Neural cell (in vitro differentiated cells): ENCODE measurements around the gene PRR23C. TPM values are rescaled to one million over a fixed set of nuclear protein-coding genes. Genes with fewer than 3 reads are reported as not detected.

Experiments
- H2AFZ ChIP-seq: fragments of 200-600, 300-800 bp; sonication (generic), shearing (Covaris generic); 2 replicates; pipeline ENCODE4 v1.6.0; 2014; ENCODE audit warnings: low read depth, mild to moderate bottlenecking, antibody characterized with exemption, low read length, moderate library complexity
- H3F3A ChIP-seq: fragments of 200-600 bp; shearing (Covaris generic); 2 replicates; pipeline ENCODE4 v1.6.1; 2016; ENCODE audit warnings: mild to moderate bottlenecking, moderate library complexity, mixed read lengths, antibody characterized with exemption, low read length; ENCODE audit not compliant: insufficient read depth, poor library complexity, severe bottlenecking
- H3K27ac ChIP-seq: fragments of 200-600, 300-800 bp; sonication (generic), shearing (Covaris generic); 2 replicates; pipeline ENCODE4 v1.5.1; 2014; ENCODE audit warnings: mild to moderate bottlenecking, low read length, moderate library complexity
- H3K27me3 ChIP-seq: fragments of 300-800, 200-600 bp; sonication (generic), shearing (Covaris generic); 2 replicates; pipeline ENCODE4 v1.6.0; 2014; ENCODE audit warnings: mild to moderate bottlenecking, low read depth, low read length, moderate library complexity; ENCODE audit not compliant: insufficient read depth
- H3K36me3 ChIP-seq: fragments of 300-800, 200-600 bp; sonication (generic), shearing (Covaris generic); 2 replicates; pipeline ENCODE4 v1.5.1; 2014; ENCODE audit warnings: mild to moderate bottlenecking, antibody characterized with exemption, low read length, moderate library complexity; ENCODE audit not compliant: insufficient read depth
- H3K4me2 ChIP-seq: fragments of 300-800, 200-600 bp; sonication (generic), shearing (Covaris generic); 2 replicates; pipeline ENCODE4 v1.6.0; 2014; ENCODE audit warnings: mild to moderate bottlenecking, low read length
- H3K4me3 ChIP-seq: fragments of 300-800, 200-600 bp; sonication (generic), shearing (Covaris generic); 2 replicates; pipeline ENCODE4 v1.5.1; 2014; ENCODE audit warnings: mild to moderate bottlenecking, low read length, moderate library complexity
- H3K79me2 ChIP-seq: fragments of 200-600 bp; shearing (Covaris generic); replicated peaks from 2 replicates; pipeline ENCODE4 v1.6.0; 2014; ENCODE audit warnings: mild to moderate bottlenecking, low read length, moderate library complexity; ENCODE audit not compliant: insufficient read depth
- H3K9ac ChIP-seq: fragments of 300-800, 200-600 bp; sonication (generic), shearing (Covaris generic); 2 replicates; pipeline ENCODE4 v1.6.1; 2016; ENCODE audit warnings: mild to moderate bottlenecking, low read length, mixed read lengths
- H3K9me2 ChIP-seq: fragments of 200-600 bp; shearing (Covaris generic); 2 replicates; pipeline ENCODE4 v1.6.1; 2016; ENCODE audit warnings: mild to moderate bottlenecking, low read length, mixed read lengths; ENCODE audit not compliant: insufficient read depth
- H3K9me3 ChIP-seq: fragments of 200-600, 300-800 bp; sonication (generic), shearing (Covaris generic); 2 replicates; pipeline ENCODE4 v1.6.1; 2016; ENCODE audit warnings: mild to moderate bottlenecking, mixed run types, low read length, moderate library complexity, mixed read lengths
- H4K20me1 ChIP-seq: fragments of 200-600 bp; shearing (Covaris generic); 2 replicates; pipeline ENCODE4 v1.6.1; 2016; ENCODE audit warnings: mild to moderate bottlenecking, mixed run types; ENCODE audit not compliant: insufficient read depth
- CTCF ChIP-seq: fragments of 450-650 bp; IDR thresholded peaks from 2 replicates; pipeline ENCODE4 v1.5.1; 2014; ENCODE audit warnings: antibody characterized with exemption, mild to moderate bottlenecking, moderate library complexity; ENCODE audit not compliant: poor library complexity, severe bottlenecking
- EP300 ChIP-seq: fragments of 450-650 bp; conservative IDR thresholded peaks from 2 replicates; pipeline ENCODE4 v1.6.1; 2014; ENCODE audit warnings: antibody characterized with exemption, mild to moderate bottlenecking, moderate library complexity; ENCODE audit not compliant: poor library complexity, severe bottlenecking
- EZH2 ChIP-seq: fragments of 200-600, 300-800 bp; shearing (Covaris generic), sonication (generic); IDR thresholded peaks from 2 replicates; pipeline ENCODE4 v1.6.1; 2014; ENCODE audit warnings: antibody characterized with exemption, low read length, borderline replicate concordance, mild to moderate bottlenecking; ENCODE audit not compliant: insufficient read depth, poor library complexity, severe bottlenecking
- MXI1 ChIP-seq: fragments of 450-650 bp; conservative IDR thresholded peaks from 2 replicates; pipeline ENCODE4 v1.6.1; 2014; ENCODE audit warnings: antibody characterized with exemption, mild to moderate bottlenecking; ENCODE audit not compliant: poor library complexity, severe bottlenecking
- POLR2AphosphoS5 ChIP-seq: IDR thresholded peaks from 2 replicates; pipeline ENCODE4 v1.6.1; 2012
- RAD21 ChIP-seq: fragments of 450-650 bp; conservative IDR thresholded peaks from 2 replicates; pipeline ENCODE4 v1.6.1; 2014; ENCODE audit warnings: antibody characterized with exemption, mild to moderate bottlenecking, moderate library complexity
- REST ChIP-seq: IDR thresholded peaks from 2 replicates; pipeline ENCODE4 v1.6.1; 2012; ENCODE audit warnings: borderline replicate concordance
- SMC3 ChIP-seq: fragments of 450-650 bp; conservative IDR thresholded peaks from 2 replicates; pipeline ENCODE4 v1.6.1; 2014; ENCODE audit warnings: antibody characterized with exemption, mild to moderate bottlenecking, moderate library complexity; ENCODE audit not compliant: poor library complexity
- TAF1 ChIP-seq: IDR thresholded peaks from 2 replicates; pipeline ENCODE4 v1.6.1; 2012; ENCODE audit warnings: low read depth
- polyA plus RNA-seq: library from polyadenylated mRNA; depleted of rRNA; stranded (reverse); fragments of >200 nt; gene quantifications from 2 replicates; pipeline ENCODE4 v1.2.3, GENCODE V29; 2014

Gene PRR23C
- polyA plus RNA-seq, 1 donor from 2014 or later = not detected

- Histone ChIP-seq H3K4me2 (no peak overlapping the region), H3K27me3 (no peaks in the 10 kb centered on the region), H3K4me3 (no peak overlapping the region), H4K20me1 (no peaks in the 10 kb centered on the region), H3K9ac (no peak overlapping the region), H3F3A (no peaks in the 10 kb centered on the region), H3K9me3 (no peaks in the 10 kb centered on the region), H3K9me2 (no peaks in the 10 kb centered on the region), H3K79me2 (no peaks in the 10 kb centered on the region), H2AFZ (no peak overlapping the region), H3K27ac (no peak overlapping the region), H3K36me3 (no peaks in the 10 kb centered on the region)
- TF ChIP-seq RAD21 (no peak), CTCF (no peak), SMC3 (no peak), REST (no peak), POLR2AphosphoS5 (no peak), MXI1 (no peak), TAF1 (no peak), EP300 (no peak), EZH2 (no peak)
Observed at GRCh38 chr3:139062918-139063317, 18.2 kb upstream of the PRR23C start.

- no peak overlapping the region for H3K4me2 ChIP-seq
- no peaks in the 10 kb centered on the region for H4K20me1 ChIP-seq
- H3K9me2 ChIP-seq = no peaks in the 10 kb centered on the region
- TF ChIP-seq CTCF (no peak), EP300 (no peak), POLR2AphosphoS5 (no peak), SMC3 (no peak), TAF1 (no peak), MXI1 (no peak), EZH2 (no peak)
- no peaks in the 10 kb centered on the region for H3K27me3 ChIP-seq
- H3K9ac ChIP-seq = no peak overlapping the region
- no peak overlapping the region for H3K27ac ChIP-seq
- H2AFZ ChIP-seq = no peak overlapping the region
- no peak overlapping the region for H3K4me3 ChIP-seq
- no peaks in the 10 kb centered on the region for H3K36me3 ChIP-seq
- no peaks in the 10 kb centered on the region for H3K79me2 ChIP-seq
- H3F3A ChIP-seq = no peaks in the 10 kb centered on the region
- H3K9me3 ChIP-seq = peaks cover 6% of the 10 kb centered on the region
Observed at GRCh38 chr3:139052802-139053600, 8.3 kb upstream of the PRR23C start.
